Gastrocnemius medialis (tissue), 4 donors: ENCODE results near the gene ZNF19. TPM values are rescaled to one million over a fixed set of nuclear protein-coding genes. Genes with fewer than 3 reads are reported as not detected.
A peak's percentile ranks its signal among the peaks of the same experiment; 100 is the strongest.
"Not testable (repeated sequence)": the region's sequence is repeated elsewhere in the genome, so short reads cannot be mapped to it uniquely, and the experiment has no call there.

ENCODE experiments used
- ATAC-seq, 2 donors: fragments of 150-250 bp; one replicate each; pipeline ENCODE4 v1.9.1; 2016
- DNase-seq, 2 donors: peaks; one replicate each; pipeline ENCODE4 v3.0.0-alpha.2; 2019
- H3K27ac ChIP-seq, 4 donors: fragments of 200-600 bp; sonication (generic); 1 replicate in 1 of 4; 2 replicates in 3 of 4; pipeline ENCODE4 v1.5.1; 2016 to 2018; ENCODE audit warnings: mild to moderate bottlenecking in 2 of 4, moderate library complexity in 1 of 4
- H3K27me3 ChIP-seq, 3 donors: fragments of 200-600 bp; sonication (generic) in 2 of 3; 1 replicate in 1 of 3; 2 replicates in 2 of 3; pipeline versions ENCODE4 v1.5.1 to v1.6.0; 2016 to 2019; ENCODE audit warnings: mild to moderate bottlenecking in 1 of 3, moderate library complexity in 1 of 3
- H3K36me3 ChIP-seq, 2 donors: fragments of 200-600 bp; sonication (generic) in 1 of 2; one replicate each; pipeline ENCODE4 v1.5.1; 2017 to 2018
- H3K4me1 ChIP-seq, 2 donors: fragments of 200-600 bp; sonication (generic) in 1 of 2; one replicate each; pipeline ENCODE4 v1.5.1; 2016 to 2017; ENCODE audit warnings: mild to moderate bottlenecking in 2 of 2
- H3K4me3 ChIP-seq, 4 donors: fragments of 200-600 bp; sonication (generic) in 3 of 4; 1 replicate in 1 of 4; 2 replicates in 3 of 4; pipeline ENCODE4 v1.5.1; 2016 to 2019; ENCODE audit warnings: mild to moderate bottlenecking in 2 of 4
- H3K9me3 ChIP-seq, 3 donors: fragments of 200-600 bp; sonication (generic) in 2 of 3; 1 replicate in 1 of 3; 2 replicates in 2 of 3; pipeline ENCODE4 v1.5.1; 2016 to 2019
- POLR2A ChIP-seq, 2 donors: fragments of 450-650 bp; IDR thresholded peaks; one replicate each; pipeline ENCODE4 v1.6.1; 2017; ENCODE audit warnings: antibody characterized with exemption in 2 of 2, mild to moderate bottlenecking in 2 of 2, moderate library complexity in 2 of 2
- in situ Hi-C, 4 donors: fragments of 200-750 bp; cut with MboI; loops; one replicate each; pipeline versions ENCODE4 v1.15.0 to v1.8.0; 2017; ENCODE audit warnings: low sequenced_read_pairs in 4 of 4
- intact Hi-C: fragments of 100-400 bp; cut with DNase I; formaldehyde crosslinking; loops from one replicate; pipeline ENCODE4 v1.15.1; 2023; ENCODE audit warnings: low total_unique reads
- total RNA-seq, 4 donors: library from RNA; depleted of rRNA; stranded (reverse); fragments of >200 nt; gene quantifications; one replicate each; pipeline versions ENCODE4 v1.1.0 to v1.2.3, GENCODE V29; 2016
- TF ChIP-seq, protein P1 (sequence below), 5 experiments: fragments of 450-650 bp in 3 of 5; fragments of 200-600 bp in 2 of 5; sonication (generic) in 2 of 5; IDR thresholded peaks in 4 of 5; conservative IDR thresholded peaks in 1 of 5; 1 replicate in 4 of 5; 2 replicates in 1 of 5; pipeline ENCODE4 v1.5.1; 2016 to 2019; ENCODE audit warnings: antibody characterized with exemption in 5 of 5, mild to moderate bottlenecking in 3 of 5, moderate library complexity in 3 of 5

ZNF19 gene
- total RNA-seq, 4 donors from 2014 or later, result 0.65 to 3.3 (median 1.5) TPM

DNA sequence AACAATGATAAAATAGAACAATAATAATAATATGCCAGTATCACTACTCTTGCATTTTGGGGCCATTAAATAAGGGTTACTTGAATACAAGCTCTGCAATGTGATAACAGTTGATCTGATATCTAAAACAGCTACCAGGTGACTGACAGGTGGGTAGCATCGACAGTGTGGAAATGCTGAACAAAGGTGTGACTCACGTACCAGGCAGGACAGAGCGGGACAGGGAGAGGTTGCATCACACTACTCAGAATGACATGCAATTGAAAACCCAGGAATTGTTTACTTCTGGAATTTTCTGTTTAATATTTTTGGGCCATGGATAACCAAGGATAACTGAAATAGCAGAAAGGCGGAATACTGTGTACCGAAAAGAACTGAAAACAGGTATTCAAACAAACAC lies 15.8 kb upstream of the ZNF19 start:
- DNase-seq (no peak), ATAC-seq (no peak)
- Histone ChIP-seq H3K9me3 (no peaks in the 10 kb centered on the region), H3K27me3 (peaks cover 0 to 6% (median 5%) of the 10 kb centered on the region in 3 donors), H3K4me3 (no peak overlapping the region), H3K4me1 (no peaks in the 10 kb centered on the region), H3K36me3 (no peaks in the 10 kb centered on the region), H3K27ac (no peak overlapping the region)
- intact Hi-C loops, result no loop called here
- in situ Hi-C loops, result loop anchor here in 2 of 4 donors (10.0 to 25.0 kb wide), 2 partner anchors 90 to 107 kb away; no protein-coding TSS in a partner anchor
- TF ChIP-seq, protein P1, sequence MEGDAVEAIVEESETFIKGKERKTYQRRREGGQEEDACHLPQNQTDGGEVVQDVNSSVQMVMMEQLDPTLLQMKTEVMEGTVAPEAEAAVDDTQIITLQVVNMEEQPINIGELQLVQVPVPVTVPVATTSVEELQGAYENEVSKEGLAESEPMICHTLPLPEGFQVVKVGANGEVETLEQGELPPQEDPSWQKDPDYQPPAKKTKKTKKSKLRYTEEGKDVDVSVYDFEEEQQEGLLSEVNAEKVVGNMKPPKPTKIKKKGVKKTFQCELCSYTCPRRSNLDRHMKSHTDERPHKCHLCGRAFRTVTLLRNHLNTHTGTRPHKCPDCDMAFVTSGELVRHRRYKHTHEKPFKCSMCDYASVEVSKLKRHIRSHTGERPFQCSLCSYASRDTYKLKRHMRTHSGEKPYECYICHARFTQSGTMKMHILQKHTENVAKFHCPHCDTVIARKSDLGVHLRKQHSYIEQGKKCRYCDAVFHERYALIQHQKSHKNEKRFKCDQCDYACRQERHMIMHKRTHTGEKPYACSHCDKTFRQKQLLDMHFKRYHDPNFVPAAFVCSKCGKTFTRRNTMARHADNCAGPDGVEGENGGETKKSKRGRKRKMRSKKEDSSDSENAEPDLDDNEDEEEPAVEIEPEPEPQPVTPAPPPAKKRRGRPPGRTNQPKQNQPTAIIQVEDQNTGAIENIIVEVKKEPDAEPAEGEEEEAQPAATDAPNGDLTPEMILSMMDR (IDR thresholded peaks at IDR 0.05 in 4 of 5, conservative IDR thresholded peaks at IDR 0.05 in 1 of 5), result no peak
- no peak for TF ChIP-seq POLR2A (IDR thresholded peaks at IDR 0.05)

GRCh38 chr16:71504051-71504450 lies 14.9 kb upstream of the ZNF19 start:
- H3K4me3 ChIP-seq, ATAC-seq, intact Hi-C loops, H3K27ac ChIP-seq, H3K9me3 ChIP-seq, H3K36me3 ChIP-seq, H3K27me3 ChIP-seq, DNase-seq, H3K4me1 ChIP-seq: not testable (repeated sequence)
- in situ Hi-C loops, result loop anchor here in 2 of 4 donors (10.0 to 25.0 kb wide), 2 partner anchors 89 to 108 kb away; no protein-coding TSS in a partner anchor

DNA sequence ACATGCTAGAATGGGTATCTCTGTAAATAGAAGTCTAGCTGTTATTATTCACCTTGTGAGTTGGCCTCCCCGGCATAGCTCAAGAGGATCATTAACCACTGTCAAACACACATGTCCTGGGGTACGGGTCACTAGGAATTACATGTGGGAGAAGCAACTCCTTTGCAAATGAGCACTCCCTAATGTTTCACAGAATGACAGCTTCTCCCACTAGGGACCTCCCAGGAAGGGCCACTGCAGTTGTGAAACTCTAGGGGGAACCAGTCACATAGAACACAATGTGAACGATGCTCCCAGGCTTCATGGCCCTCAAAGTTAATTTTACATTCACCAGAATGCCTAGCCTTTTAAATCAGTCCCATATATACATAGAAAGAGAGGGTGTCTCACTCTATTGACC lies 12.4 kb upstream of the ZNF19 start:
- no peak overlapping the region for H3K27ac ChIP-seq
- intact Hi-C loops (no loop called here), in situ Hi-C loops (loop anchor here in 2 of 4 donors (10.0 to 25.0 kb wide), 2 partner anchors 87 to 111 kb away; no protein-coding TSS in a partner anchor)
- TF ChIP-seq, protein P1 (IDR thresholded peaks at IDR 0.05 in 4 of 5, conservative IDR thresholded peaks at IDR 0.05 in 1 of 5), result no peak
- TF ChIP-seq POLR2A (IDR thresholded peaks at IDR 0.05), result no peak
- no peaks in the 10 kb centered on the region for H3K9me3 ChIP-seq
- H3K27me3 ChIP-seq, result peaks cover 0 to 6% (median 5%) of the 10 kb centered on the region in 3 donors
- no peaks in the 10 kb centered on the region for H3K4me1 ChIP-seq
- DNase-seq (no peak), ATAC-seq (no peak)
- H3K36me3 ChIP-seq, result no peaks in the 10 kb centered on the region
- H3K4me3 ChIP-seq, result no peak overlapping the region

GRCh38 chr16:71500964-71501363 lies 11.8 kb upstream of the ZNF19 start:
- in situ Hi-C loops, result loop anchor here in 2 of 4 donors (10.0 to 25.0 kb wide), 2 partner anchors 86 to 111 kb away; no protein-coding TSS in a partner anchor
- H3K36me3 ChIP-seq, result no peaks in the 10 kb centered on the region
- no peaks in the 10 kb centered on the region for H3K4me1 ChIP-seq
- no peak overlapping the region for H3K4me3 ChIP-seq
- DNase-seq, result no peak
- no peak for ATAC-seq
- H3K27me3 ChIP-seq, result peaks cover under 1 to 6% (median 5%) of the 10 kb centered on the region in 3 donors
- intact Hi-C loops, result no loop called here
- no peak for TF ChIP-seq POLR2A (IDR thresholded peaks at IDR 0.05)
- TF ChIP-seq, protein P1 (IDR thresholded peaks at IDR 0.05 in 4 of 5, conservative IDR thresholded peaks at IDR 0.05 in 1 of 5), result no peak
- H3K27ac ChIP-seq, result no peak overlapping the region
- no peaks in the 10 kb centered on the region for H3K9me3 ChIP-seq

DNA sequence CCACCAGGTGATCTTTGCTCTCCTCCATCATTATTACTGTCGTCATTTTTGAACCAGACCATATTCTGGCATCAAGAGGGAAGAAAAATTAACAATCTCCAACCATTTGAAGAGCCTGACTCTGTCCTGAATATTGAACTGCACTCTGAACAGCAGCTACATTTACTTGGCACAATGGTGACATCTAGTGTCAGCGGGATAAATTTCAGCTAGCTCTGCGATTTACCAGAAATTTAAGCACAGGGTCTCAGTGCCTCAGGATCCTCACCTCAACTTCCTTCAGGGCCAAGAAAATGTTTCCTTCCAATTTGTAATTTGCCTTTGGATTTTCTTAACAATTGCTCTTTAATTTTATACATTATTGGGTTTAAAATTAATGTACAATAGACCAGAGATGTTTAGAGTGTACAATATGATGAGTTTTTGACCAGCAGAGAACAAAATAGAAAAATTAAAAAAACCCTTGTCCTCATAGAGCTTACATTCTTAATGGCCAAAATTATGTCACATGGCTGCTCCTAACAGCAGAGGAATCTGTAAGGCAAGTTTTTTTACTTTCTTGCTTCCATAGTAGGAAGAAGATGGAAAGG lies 10.7 kb upstream of the ZNF19 start:
- intact Hi-C loops, result loop anchor here (1.0 to 5.0 kb wide), 2 partner anchors 43 to 88 kb away; no protein-coding TSS in a partner anchor

More for the DNA sequence above, 10.7 kb upstream of the ZNF19 start:
- DNase-seq, result peak in 1 of 2 donors; percentile 3
- peaks cover 5 to 6% (median 5%) of the 10 kb centered on the region in 3 donors for H3K27me3 ChIP-seq
- TF ChIP-seq POLR2A (IDR thresholded peaks at IDR 0.05), result no peak
- TF ChIP-seq, protein P1 (IDR thresholded peaks at IDR 0.05 in 4 of 5, conservative IDR thresholded peaks at IDR 0.05 in 1 of 5), result peak; percentile 23 to 65 (median 55)
- no peaks in the 10 kb centered on the region for H3K9me3 ChIP-seq
- in situ Hi-C loops, result loop anchor here (5.0 to 25.0 kb wide), 3 partner anchors 85 to 112 kb away; no protein-coding TSS in a partner anchor
- no peak overlapping the region for H3K27ac ChIP-seq
- H3K36me3 ChIP-seq, result no peaks in the 10 kb centered on the region
- ATAC-seq, result peak; percentile 56 to 63
- no peak overlapping the region for H3K4me3 ChIP-seq
- no peaks in the 10 kb centered on the region for H3K4me1 ChIP-seq
